GM18867 (cell line): ENCODE data around the gene MREG.
A peak's percentile ranks its signal among the peaks of the same experiment; 100 is the strongest.
"Not testable (repeated sequence)": the region's sequence is repeated elsewhere in the genome, so short reads cannot be mapped to it uniquely, and the experiment has no call there.

Experiments used
- ATAC-seq: cut with Tn5 transposase; IDR thresholded peaks from one replicate; pipeline ENCODE4 v1.9.1; 2021; ENCODE audit warnings: mild to moderate bottlenecking, moderate library complexity; ENCODE audit not compliant: unreplicated experiment

MREG gene

GRCh38 chr2:216021768-216022565 is 8.6 kb upstream of the MREG start:
- no peak for ATAC-seq

GRCh38 chr2:216018709-216019108 is 5.4 kb upstream of the MREG start:
- ATAC-seq = no peak

GRCh38 chr2:216017365-216017764 is 4.0 kb upstream of the MREG start:
- peak; percentile 37 for ATAC-seq

- ATAC-seq = no peak
These were observed 3.2 kb upstream of the MREG start for GRCh38 chr2:216016581-216016980.

- ATAC-seq = peak; percentile 82
These were observed 2.5 kb upstream of the MREG start for GRCh38 chr2:216015722-216016464.

GRCh38 chr2:216014986-216015385 is 1.6 kb upstream of the MREG start:
- ATAC-seq = no peak

GRCh38 chr2:216014006-216014405 is 655 bp upstream of the MREG start:
- no peak for ATAC-seq

- no peak for ATAC-seq
These were observed 596 bp downstream of the MREG start for GRCh38 chr2:216012830-216013079.

GRCh38 chr2:216012133-216012829 is 1.1 kb downstream of the MREG start:
- ATAC-seq = no peak

GRCh38 chr2:216009215-216009614 is 4.1 kb downstream of the MREG start:
- ATAC-seq = not testable (repeated sequence)

- no peak for ATAC-seq
These were observed 5.0 kb downstream of the MREG start for GRCh38 chr2:216008387-216008786.

- peak; percentile 59 for ATAC-seq
These were observed 7.1 kb downstream of the MREG start for GRCh38 chr2:216006164-216006663.

GRCh38 chr2:216004697-216005283 is 8.6 kb downstream of the MREG start:
- ATAC-seq = peak; percentile 28

- no peak for ATAC-seq
These were observed 9.3 kb downstream of the MREG start for GRCh38 chr2:216003876-216004696.

- no peak for ATAC-seq
These were observed 10.7 kb downstream of the MREG start for GRCh38 chr2:216002693-216003092.

GRCh38 chr2:216002101-216002678 is 11.2 kb downstream of the MREG start:
- ATAC-seq = no peak

- no peak for ATAC-seq
These were observed 11.9 kb downstream of the MREG start for GRCh38 chr2:216001216-216002100.

- no peak for ATAC-seq
These were observed 14.7 kb downstream of the MREG start for GRCh38 chr2:215998636-215999035.

GRCh38 chr2:215997219-215997618 is 16.1 kb downstream of the MREG start:
- ATAC-seq = no peak
